NCI-H1417 (cell line): ENCODE measurements around the gene TRIM24.
A peak's percentile ranks its signal among the peaks of the same experiment; 100 is the strongest.

Source experiments
- DNase-seq, 3 experiments: peaks; one replicate each; lab custom pipeline; 2025; lab: John Stamatoyannopoulos, UW

The TRIM24 gene

DNA sequence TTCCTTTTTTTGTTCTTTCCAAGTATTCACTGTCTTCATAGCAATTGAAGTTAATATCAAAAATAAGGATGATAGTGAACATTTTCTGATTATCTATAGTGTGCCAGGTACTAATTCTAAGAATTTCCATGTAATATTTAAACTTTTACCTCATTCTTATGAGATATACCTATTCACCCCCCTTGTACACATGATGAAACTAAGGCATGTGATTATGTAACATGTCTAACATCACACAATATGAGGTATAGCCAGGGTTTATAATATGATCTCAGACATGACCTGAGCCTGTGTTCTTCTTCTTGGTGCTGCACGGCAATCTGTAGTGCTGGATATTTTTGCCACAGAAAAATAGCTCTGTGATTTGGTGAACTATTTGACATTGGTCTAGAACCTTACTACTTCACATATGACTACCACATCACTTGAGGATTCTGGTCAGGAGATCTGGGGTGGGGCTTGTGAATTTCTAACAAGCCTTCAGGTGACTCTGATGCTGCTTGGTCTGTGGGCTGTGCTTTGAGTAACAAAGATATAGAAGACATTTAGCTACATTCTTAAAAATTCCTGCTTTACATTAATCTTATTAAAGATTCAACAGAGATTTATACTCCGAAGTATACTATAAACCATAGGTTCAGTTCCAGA is 79.1 kb downstream of the TRIM24 start:
- no peak for DNase-seq

DNA sequence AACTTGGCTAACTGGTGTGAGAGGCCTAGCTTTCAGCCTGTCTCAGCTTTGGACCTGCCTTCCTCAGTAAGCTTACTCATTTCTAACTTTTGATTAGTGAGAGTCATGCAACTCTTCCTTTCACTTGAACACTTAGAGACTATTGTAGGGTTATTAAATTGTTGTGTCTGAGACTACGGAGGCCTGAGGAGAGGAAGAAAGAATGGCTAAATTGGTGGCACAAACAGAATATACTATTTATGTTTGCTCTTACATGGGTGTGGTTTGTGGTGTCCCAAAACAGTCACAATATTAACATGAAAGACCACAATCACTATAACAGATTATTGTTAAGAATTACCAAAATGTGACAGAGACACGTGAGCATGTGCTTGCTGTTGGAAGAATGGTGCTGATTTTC is 82.1 kb downstream of the TRIM24 start:
- DNase-seq: no peak

DNA sequence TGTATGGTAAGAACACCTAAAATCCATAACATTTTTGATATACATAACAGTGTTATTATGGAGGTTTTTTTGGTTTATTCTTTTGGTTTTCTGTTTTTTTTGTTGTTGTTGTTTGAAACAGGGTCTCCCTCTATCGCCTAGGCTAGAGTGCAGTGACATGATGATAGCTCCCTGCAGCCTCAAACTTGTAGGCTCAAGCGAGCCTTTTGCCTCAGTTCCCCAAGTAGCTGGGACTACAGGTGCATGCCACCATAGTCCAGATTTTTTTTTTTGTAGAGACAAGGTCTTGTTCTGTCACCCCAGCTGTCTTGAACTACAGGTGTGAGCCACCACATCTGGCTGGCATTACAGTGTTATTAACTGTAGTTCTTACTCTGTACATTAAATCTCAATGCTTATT is 83.7 kb downstream of the TRIM24 start:
- no peak for DNase-seq

DNA sequence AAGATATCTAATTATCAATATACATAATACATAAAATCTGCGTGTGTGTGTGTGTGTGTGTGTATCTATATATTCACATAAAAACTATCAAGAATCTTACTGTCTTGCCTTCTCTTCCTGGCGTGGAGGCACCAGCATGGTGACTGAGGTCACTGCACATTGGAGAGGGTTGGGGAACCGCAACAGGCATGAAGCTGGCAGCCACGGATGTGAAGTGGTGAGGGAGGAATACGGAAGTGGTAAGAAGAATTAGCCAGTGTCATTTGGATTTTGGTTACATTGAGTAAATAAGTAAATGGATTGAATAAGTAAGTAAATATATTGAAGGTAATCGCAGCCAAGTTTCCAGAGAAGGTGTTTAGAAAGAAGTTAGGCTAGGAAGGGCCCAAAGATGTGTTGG is 85.1 kb downstream of the TRIM24 start:
- no peak for DNase-seq

DNA sequence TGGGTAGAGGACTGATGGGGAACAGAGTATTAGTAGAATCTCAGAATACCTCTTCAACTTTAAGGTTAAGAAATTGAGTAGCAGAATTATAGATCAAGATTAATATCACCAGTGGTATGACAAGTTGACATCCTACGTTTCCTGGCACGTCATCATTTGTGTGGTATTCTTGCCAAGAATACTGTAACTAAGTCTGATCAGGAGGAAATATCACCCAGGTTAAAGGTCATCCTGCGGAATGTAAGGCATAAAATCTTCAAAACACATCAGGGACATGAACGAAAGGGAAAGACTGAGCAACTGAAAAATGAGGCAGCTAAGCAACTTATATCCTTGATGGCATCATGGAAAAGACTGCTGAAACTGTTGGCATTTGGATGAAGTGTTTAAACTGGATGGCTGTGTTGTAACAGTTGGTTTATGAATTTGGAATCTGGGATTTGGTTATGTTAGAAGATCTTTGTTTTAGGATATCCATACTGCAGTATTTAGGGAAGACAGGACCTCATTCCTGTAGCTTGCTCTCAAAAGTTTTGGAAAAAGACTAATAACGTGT is 86.1 kb downstream of the TRIM24 start:
- DNase-seq: no peak

DNA sequence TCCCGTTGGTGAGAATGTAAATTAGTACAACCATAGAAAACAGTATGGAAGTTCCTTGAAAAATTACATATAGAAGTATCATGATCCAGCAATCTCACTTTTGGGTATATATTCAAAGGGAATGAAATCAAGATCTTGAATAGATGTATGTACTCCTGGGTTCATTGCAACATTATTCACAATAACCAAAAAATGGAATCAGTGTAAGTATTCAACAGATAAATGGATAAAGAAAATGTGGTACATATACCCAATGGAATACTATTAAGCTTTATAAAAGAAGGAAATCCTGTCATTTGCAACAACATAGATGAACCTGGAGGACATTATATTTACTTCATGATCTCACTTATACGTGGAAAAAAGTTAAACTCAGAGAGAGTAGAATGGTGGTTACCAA is 86.8 kb downstream of the TRIM24 start:
- DNase-seq: no peak

DNA sequence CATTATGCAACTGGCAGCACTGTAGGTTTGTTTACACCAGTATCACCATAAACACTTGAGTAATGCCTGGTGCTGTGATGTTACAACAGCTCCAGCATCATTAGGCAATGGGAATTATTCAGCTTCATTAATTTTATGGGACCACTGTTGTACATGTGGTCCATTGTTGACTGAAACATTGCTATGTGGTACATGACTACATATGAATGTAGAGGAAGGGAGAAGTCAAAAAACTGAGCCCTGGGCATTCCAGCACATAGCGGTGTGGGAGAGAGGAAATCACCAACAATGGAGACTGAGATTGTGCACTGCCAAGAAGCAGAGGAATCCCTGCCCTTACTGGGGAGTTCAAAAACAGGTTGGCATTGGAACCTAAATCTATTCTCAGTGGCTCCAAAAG is 89.0 kb downstream of the TRIM24 start:
- DNase-seq: no peak

DNA sequence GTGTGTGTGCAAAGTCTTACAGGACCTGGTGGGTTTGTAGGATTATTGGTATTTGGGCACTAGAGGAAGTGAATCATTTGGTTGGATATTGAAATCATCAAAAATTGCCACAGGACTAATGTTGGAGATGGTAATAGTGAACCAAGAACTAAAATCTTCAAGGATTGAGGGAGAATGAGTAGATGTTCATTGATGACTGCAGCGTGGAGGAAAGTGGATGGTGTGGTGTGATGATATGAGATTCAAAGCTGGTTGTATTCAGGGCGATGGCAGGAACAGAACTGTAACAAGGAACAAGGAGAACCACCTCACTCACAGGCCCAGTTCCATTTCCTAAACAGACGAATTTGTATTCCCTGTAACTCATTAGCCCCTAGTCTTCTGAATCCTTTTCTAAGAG is 90.3 kb downstream of the TRIM24 start:
- DNase-seq: no peak

DNA sequence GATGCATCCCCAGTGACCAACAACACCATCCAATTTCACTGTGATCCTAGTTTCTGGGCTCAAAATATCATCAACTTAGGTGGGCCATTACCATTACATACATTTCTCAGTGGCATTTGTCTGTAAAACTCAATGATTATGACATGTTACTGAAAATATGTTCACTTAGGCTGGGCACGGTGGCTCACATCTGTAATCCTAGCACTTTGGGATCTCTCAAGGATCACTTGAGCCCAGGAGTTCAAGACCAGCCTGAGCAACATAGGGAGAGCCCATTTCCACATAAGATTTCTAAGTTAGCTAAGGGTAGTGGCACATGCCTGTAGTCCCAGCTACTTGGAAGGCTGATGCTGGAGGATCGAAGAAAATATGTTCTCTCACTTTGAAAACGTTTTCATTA is 91.0 kb downstream of the TRIM24 start:
- no peak for DNase-seq

DNA sequence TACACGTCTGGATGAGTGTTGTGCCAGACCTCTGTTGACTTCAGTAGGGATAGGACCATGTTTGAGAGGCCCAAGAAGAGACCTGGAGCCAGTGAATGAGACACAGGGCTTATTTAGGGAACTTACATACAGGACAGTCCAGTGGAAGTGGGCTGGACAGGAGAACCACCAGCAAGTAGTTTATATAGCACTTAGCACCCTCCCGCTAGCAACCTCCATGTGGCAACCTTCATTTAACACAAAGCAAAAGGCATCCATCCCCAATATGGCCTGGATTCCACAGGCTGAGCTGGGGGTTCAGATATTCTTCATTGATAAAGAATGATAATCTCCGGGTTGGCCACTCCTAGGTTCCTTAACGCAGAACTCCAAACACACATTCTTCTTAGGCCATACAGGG is 93.7 kb downstream of the TRIM24 start:
- no peak for DNase-seq

DNA sequence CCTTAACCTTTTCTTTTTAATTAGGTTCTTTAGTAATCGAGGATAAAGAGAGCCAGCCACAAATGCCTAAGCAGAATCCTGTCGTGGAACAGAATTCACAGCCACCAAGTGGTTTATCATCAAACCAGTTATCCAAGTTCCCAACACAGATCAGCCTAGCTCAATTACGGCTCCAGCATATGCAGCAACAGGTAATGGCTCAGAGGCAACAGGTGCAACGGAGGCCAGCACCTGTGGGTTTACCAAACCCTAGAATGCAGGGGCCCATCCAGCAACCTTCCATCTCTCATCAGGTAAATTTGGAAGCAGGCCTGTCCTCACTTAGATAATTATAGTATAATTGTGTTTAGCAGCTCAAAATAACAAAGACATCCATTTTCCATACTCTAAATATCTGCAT is 94.6 kb downstream of the TRIM24 start:
- DNase-seq: no peak

DNA sequence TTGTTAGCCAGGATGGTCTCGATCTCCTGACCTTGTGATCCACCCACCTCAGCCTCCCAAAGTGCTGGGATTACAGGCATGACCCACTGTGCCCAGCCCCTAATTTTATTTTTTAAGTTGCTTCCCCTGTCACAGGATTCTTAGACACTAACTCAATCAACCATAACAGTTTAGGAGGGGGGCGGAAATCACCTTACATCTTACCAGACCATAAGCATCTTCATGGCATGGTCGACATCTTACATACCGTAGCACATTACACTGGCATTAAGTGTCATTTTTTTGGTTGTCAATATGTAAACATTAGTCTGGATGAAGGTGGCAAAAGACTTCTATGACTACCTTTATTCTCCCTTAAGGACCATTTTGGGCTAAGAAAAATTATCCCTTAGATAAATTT is 95.6 kb downstream of the TRIM24 start:
- no peak for DNase-seq

DNA sequence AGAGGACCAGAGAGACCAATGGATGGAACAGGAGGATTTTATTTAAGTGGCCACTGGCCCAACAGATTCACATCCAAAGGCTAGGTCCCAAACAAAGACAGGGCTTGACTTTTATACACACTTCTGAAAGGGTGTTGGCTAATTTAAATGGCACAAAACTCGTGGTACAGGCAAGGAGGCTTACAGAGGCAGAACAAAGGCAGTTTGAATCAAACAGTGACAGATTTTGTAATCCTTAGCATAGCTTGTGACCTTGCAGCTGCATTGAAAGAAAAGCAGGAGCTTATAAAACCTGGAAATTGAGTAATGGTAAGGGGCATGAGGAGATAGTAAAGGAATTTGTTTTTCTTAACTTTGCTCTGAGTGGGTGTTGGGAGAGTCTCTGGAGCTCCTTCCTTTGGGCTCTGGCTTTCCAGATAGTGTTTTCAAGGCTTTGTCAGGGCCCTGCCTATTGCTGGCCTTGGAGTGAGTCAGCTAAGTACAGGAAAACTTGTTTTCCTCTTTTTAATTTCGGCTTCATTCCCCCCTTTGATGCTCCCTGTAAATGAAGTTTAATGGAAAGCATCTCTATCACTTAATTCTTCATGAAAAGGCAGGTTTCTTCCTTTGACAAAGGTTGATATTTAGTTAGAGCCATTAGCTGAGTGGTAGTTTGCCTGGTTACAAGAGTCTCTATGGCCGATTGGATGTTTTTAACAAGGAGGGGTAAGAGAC is 96.9 kb downstream of the TRIM24 start:
- peak in 1 of 3 experiments; percentile 16 for DNase-seq

DNA sequence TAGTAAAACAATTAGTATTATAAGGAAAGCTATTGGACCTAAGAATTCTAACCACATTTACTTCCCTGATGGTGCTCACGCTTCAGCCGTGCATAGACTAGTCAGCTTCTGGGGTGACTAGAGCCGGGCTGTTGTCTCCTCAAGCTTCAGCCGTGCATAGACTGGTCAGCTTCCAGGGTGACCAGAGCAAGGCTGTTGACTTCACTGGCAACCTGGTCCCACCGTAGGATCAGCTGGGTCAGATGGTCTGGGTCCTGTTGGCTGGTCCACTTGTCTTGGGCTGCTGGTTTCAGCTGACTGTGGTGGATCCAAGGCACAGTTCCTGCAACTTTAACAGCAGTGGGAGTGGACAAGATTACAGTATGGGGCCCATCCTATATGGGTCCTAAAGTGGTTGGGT is 99.4 kb downstream of the TRIM24 start:
- DNase-seq: no peak

DNA sequence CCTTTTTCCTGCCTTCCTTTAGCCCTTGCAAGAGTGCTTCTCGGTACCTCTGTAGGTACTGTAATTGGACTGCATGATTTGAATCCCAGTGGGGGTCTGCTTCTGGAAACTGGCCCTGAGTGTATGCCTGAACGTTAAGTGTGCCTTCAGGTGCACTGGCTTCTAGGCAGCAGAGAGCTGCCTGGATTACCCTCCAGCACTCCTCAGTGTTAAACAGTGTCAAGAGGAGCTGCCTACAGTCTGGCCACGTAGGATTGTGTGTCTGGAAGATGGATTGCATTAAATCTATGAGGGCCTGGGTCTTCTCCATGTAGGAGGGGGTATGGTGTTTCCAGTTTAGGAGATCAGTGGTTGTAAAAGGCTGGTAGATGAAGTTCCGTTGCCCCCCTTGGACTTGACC is 103.7 kb downstream of the TRIM24 start:
- DNase-seq: no peak

DNA sequence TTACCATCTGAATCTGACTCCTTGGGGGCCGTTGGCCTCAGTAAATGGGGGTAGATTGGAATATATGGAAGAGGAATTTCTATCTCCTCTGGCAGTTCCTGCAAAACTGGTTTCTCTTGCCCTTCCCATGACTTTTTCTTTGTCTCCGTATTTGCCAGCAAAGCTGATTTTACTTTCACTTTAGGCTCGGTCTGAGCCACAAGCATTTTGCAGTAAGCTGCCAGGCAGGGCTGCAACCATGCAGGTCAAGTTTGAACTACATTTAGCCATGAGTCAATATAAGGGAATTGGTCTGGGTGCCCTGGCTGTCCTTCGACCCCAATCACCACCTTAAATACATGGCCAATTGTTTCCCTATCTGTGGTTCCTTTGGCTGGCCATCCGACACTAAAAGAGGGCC is 104.3 kb downstream of the TRIM24 start:
- DNase-seq: no peak

DNA sequence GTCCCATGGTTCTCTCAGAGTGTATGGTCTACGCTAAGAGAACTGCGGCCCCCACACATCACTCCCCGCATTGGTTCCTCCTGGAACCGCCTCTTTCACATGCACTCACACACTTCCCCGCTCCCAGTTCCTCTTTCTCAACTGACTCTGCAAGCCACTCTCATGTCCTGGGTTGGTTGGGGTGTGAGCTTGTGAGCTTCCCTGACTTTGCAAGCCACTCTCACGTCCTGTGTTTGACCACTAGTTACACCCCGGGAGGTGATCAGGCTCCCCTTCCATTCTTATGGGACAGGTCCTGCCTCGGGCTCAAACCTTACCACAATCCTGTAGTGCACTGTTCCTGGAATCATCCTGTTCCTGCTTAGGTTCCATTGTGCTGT is 105.0 kb downstream of the TRIM24 start:
- DNase-seq: no peak

DNA sequence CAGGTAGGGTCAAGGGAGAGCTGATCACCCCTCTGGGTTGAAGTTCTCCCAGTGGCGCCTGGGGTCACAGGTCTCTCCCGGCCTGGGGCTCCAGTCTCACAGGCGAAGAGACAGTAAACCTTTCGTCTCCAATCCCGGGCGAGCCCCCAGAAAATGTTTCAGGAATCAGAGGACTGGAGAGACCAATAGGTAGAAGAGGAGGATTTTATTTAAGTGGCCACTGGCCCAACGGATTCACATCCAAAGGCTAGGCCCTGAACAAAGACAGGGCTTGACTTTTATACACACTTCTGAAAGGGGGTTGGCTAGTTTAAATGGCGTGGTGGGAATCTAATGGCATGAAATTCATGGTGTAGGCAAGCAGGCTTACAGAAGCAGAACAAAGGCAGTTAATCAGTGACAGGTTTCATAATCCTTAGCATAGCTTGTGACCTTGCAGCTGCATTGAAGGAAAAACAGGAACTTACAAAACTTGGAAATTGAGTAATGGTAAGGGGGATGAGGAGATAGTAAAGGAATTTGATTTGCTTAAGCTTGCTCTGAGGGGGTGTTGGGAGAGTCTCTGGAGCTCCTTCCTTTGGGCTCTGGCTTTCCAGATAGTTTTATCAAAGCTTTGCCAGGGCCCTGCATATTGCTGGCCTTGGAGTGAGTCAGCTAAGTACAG is 105.5 kb downstream of the TRIM24 start:
- peak in 2 of 3 experiments; percentile 11 to 43 for DNase-seq

DNA sequence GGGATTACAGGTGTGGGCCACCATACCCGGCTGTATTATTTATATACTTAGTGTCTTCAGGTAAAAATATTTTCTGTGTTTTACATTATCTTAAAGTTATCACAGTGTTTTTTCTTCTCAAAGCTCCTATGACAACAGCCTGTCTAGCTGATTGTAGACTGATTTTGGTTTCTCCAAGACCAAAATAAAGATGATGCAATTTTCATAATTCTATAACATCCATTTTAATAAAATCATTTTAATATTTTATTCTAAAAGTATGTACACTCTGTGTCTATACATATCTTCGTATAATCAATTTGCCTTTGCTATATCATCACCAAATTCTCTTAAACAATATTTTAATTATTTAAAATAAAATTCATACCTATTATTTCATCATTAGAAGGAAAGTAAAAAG is 108.6 kb downstream of the TRIM24 start:
- no peak for DNase-seq

DNA sequence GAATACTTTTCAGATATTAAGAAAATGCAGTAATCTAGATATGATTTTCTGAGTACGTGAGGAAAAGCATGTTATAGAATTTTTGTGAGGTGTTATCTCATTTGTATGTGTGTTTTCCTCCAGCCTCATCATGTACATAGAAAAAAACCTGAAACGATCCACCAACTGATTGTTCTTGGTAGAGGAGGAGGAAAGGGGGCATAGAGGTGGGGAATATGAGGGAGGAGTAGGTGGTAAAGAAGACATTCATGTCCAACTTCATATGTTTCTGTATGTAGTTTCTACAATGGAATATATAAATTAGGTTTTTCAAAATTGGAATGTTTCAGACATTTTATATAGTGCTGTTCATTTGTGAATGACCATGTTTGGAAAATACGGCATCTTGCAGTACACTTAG is 109.4 kb downstream of the TRIM24 start:
- no peak for DNase-seq

DNA sequence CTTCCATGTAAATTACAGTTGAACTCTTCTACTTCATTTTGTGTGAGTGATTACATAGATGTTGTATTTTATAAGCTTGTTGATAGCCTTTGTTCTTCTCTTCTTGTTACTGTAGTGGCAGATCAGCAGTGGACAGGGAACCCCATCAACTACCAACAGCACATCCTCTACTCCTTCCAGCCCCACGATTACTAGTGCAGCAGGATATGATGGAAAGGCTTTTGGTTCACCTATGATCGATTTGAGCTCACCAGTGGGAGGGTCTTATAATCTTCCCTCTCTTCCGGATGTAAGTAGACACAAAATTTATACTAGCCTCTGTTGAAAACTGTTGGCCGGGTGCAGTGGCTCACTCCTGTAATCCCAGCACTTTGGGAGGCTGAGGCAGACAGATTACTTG is 110.7 kb downstream of the TRIM24 start:
- no peak for DNase-seq

DNA sequence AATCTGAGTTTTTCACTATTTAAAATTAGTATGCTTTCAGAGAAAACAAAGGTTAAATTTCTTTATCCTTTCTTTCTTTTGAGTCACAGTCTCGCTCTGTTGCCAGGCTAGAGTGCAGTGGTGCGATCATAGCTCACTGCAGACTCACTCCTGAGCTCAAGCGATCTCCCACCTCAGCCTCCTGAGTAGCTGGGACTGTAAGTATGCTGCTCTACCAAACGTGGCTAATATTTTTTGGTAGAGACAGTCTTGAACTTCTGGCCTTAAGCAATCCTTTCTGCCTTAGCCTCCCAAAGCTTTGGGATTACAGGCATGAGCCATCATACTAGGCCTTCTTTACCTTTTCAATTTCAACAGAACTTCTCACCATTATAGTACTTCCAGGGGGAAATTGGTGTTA is 113.7 kb downstream of the TRIM24 start:
- DNase-seq: no peak

DNA sequence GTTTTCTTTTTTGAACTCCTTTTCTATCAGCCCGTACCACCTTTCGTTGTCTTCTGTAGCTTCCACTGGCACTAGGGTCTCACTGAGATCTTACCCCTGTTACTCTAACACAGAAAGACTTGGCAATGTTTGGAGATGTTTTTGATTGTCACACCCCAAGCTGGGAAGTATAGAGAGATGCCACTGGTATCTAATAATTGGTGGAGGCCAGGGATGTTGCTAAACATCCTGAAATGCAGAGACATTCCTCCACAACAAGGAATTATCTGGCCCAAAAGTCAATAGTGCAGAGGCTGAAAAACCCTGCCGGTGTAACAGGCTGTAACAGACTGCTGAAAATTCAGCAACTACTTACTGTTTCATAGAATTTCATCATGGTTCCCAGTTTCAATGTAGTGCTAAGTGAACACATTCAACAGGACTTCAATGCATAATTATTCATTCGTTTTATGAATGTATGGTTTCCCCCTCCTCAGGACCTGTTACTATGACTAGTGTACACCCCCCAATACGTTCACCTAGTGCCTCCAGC is 115.9 kb downstream of the TRIM24 start:
- no peak for DNase-seq
